ENCODE measurements around the gene TNIK. TPM values are rescaled to one million over a fixed set of nuclear protein-coding genes. Genes with fewer than 3 reads are reported as not detected.

Gene TNIK
- total RNA-seq, 1 donor from 2014 or later, result 9.3 TPM

DNA sequence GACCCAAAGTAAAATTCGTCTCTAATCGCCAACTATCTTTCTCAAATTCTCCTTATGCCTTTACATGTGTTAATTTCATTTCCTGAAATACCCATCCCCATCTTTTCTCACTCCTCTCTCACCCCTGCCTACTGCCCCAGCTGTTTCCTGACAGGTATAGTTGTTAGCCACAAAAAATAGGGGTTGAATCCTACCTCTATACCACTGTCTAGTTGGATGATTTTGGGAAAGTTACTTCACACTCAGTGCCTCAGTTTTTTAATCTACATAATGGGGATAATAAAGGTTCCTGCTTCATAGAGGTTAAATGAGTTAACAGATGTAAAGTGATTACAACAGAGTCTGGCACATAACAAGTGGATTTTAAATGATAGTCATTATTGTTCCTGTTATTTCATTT, 189.7 kb downstream of the TNIK start:
- H3K4me3 Mint-ChIP-seq, result no peak overlapping the region
- peaks cover 13% of the 10 kb centered on the region for H3K9me3 Mint-ChIP-seq
- no peak for DNase-seq (ENCODE audit: low spot score in 2 of 2, unreplicated experiment in 2 of 2)
- H3K4me1 Mint-ChIP-seq, result peaks cover 2% of the 10 kb centered on the region
- peaks cover 3% of the 10 kb centered on the region for H3K36me3 Mint-ChIP-seq
- H3K27ac Mint-ChIP-seq, result no peak overlapping the region
- TF ChIP-seq, protein P1, sequence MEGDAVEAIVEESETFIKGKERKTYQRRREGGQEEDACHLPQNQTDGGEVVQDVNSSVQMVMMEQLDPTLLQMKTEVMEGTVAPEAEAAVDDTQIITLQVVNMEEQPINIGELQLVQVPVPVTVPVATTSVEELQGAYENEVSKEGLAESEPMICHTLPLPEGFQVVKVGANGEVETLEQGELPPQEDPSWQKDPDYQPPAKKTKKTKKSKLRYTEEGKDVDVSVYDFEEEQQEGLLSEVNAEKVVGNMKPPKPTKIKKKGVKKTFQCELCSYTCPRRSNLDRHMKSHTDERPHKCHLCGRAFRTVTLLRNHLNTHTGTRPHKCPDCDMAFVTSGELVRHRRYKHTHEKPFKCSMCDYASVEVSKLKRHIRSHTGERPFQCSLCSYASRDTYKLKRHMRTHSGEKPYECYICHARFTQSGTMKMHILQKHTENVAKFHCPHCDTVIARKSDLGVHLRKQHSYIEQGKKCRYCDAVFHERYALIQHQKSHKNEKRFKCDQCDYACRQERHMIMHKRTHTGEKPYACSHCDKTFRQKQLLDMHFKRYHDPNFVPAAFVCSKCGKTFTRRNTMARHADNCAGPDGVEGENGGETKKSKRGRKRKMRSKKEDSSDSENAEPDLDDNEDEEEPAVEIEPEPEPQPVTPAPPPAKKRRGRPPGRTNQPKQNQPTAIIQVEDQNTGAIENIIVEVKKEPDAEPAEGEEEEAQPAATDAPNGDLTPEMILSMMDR (IDR thresholded peaks at IDR 0.05; ENCODE audit: unreplicated experiment), result no peak
- no peaks in the 10 kb centered on the region for H3K27me3 Mint-ChIP-seq (ENCODE audit: low read depth)

DNA sequence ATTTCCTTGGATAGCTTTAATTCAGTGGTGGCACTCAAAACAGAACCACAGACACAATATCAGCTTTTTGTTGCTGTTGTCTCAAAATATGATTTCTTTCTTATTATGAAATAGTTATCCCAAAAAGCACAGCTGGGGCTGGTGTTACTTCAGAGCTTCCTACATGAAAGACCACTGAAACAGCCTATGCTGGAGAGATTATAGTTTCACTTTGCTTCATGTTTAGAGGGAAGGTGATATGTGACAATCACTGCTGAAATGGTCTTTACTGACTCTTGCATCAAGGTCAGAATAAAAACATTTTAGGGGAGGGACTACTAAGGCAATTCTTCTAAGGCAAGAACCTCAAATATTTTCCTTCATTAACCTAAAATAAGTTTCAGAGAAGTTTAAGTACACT, 190.7 kb downstream of the TNIK start:
- no peaks in the 10 kb centered on the region for H3K27me3 Mint-ChIP-seq (ENCODE audit: low read depth)
- DNase-seq (ENCODE audit: low spot score in 2 of 2, unreplicated experiment in 2 of 2), result no peak
- peaks cover 6% of the 10 kb centered on the region for H3K9me3 Mint-ChIP-seq
- peaks cover 2% of the 10 kb centered on the region for H3K4me1 Mint-ChIP-seq
- H3K27ac Mint-ChIP-seq, result no peak overlapping the region
- H3K4me3 Mint-ChIP-seq, result no peak overlapping the region
- no peaks in the 10 kb centered on the region for H3K36me3 Mint-ChIP-seq
- TF ChIP-seq, protein P1 (IDR thresholded peaks at IDR 0.05; ENCODE audit: unreplicated experiment), result no peak

DNA sequence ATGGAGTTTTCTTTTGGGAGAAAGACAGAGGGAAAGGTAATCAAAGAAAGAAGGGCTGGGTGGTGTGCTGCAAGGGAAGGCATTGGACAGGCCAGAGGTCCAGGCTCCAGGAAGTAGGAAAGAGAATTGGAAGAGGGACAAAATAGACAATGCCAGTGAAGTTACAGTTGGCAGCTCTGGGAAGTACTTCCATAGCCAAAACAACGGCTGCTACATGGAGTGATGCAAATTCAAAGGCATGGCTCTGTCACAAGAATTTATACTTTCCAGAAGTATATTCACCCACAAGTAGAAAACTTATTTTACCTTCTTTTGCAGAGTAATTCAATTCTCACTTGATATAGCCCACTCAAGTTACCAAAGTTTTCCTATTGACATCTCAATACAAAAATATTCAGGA, 191.5 kb downstream of the TNIK start:
- TF ChIP-seq, protein P1 (IDR thresholded peaks at IDR 0.05; ENCODE audit: unreplicated experiment), result no peak
- Mint-ChIP-seq H3K4me3 (no peak overlapping the region), H3K36me3 (no peaks in the 10 kb centered on the region), H3K27me3 (ENCODE audit: low read depth) (no peaks in the 10 kb centered on the region), H3K4me1 (peaks cover 2% of the 10 kb centered on the region), H3K27ac (no peak overlapping the region), H3K9me3 (peaks cover 4% of the 10 kb centered on the region)
- DNase-seq (ENCODE audit: low spot score in 2 of 2, unreplicated experiment in 2 of 2), result no peak

DNA sequence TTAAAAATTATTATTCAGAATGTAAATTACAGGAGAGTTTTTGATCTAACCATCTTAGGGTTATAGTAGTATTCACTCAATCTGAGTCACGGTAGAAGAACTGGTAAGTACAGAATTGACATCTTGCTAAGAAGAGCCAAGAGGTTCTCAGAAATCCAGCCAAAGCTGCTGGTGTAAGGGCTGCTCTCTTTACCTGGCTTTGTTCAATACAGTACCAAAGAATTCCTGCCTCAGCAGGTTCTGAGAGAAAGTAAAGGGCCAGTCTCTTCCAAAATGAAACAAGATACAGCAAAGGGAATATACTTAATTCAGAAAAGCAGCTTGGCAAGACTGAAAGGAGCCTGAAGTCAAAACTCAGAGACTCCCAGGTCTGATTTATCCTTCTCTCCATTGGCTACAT, 193.1 kb downstream of the TNIK start:
- Mint-ChIP-seq H3K4me3 (no peak overlapping the region), H3K27me3 (ENCODE audit: low read depth) (no peaks in the 10 kb centered on the region), H3K27ac (no peak overlapping the region), H3K4me1 (peaks cover 4% of the 10 kb centered on the region), H3K36me3 (no peaks in the 10 kb centered on the region), H3K9me3 (no peaks in the 10 kb centered on the region)
- no peak for DNase-seq (ENCODE audit: low spot score in 2 of 2, unreplicated experiment in 2 of 2)
- TF ChIP-seq, protein P1 (IDR thresholded peaks at IDR 0.05; ENCODE audit: unreplicated experiment), result no peak

DNA sequence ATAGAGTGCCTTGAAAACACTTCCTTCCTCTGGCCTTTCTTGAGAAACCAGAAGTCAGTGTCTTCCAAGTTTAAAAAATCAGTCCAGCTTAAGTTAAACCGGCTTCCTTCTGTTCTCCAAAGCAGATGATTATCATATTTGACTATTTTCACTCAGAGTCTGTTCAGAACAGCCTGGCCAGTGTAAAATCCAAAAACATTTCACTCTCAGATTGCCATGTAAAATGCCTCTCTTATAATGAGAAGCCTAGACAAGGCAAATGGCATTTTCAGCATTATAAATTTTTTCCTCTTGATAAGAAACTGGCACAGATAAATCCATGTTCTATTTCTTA, 193.5 kb downstream of the TNIK start:
- no peak overlapping the region for H3K27ac Mint-ChIP-seq
- no peak overlapping the region for H3K4me3 Mint-ChIP-seq
- DNase-seq (ENCODE audit: low spot score in 2 of 2, unreplicated experiment in 2 of 2), result no peak
- no peaks in the 10 kb centered on the region for H3K36me3 Mint-ChIP-seq
- TF ChIP-seq, protein P1 (IDR thresholded peaks at IDR 0.05; ENCODE audit: unreplicated experiment), result no peak
- H3K9me3 Mint-ChIP-seq, result no peaks in the 10 kb centered on the region
- H3K27me3 Mint-ChIP-seq (ENCODE audit: low read depth), result no peaks in the 10 kb centered on the region
- H3K4me1 Mint-ChIP-seq, result peaks cover 4% of the 10 kb centered on the region

DNA sequence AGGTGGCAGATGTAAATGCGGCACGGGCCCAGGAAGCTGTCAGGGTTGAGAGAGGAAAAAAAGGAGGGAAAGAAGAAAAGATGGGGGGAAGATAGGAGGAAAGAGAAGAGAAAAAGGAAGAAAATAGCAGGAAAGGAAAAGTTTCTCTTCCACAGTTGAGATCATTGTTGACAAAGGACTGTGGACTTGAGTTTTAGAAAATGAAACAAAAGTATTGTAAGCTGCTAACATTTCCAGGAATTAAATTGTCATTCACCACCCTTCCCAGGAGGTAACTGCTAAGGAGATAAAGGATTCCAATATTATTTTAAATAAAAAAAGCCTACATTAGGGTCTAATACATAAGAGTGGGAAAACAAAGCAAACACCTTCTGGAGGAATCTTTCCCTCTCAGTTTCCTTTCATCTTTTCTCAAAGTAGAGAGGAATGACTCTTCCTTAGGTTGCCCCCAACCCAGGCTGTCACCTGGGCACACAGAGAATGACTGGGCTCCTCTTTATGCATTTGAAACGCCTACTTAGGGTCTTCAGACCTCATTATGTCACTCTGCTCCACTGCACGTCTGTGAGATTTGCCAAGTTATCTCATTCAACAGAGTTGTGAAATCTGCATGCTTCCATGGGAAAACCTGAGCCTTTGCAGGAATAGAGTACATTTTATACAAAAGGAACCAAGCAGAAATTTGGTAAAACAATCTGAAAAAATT, 194.0 kb downstream of the TNIK start:
- Mint-ChIP-seq H3K27ac (no peak overlapping the region), H3K9me3 (no peaks in the 10 kb centered on the region), H3K36me3 (no peaks in the 10 kb centered on the region), H3K27me3 (ENCODE audit: low read depth) (no peaks in the 10 kb centered on the region), H3K4me1 (peaks cover 2% of the 10 kb centered on the region), H3K4me3 (no peak overlapping the region)
- DNase-seq (ENCODE audit: low spot score in 2 of 2, unreplicated experiment in 2 of 2), result no peak
- TF ChIP-seq, protein P1 (IDR thresholded peaks at IDR 0.05; ENCODE audit: unreplicated experiment), result no peak

Data from mesothelial cell of epicardium (in vitro differentiated cells).